Activated T-helper 9 cell treated with anti-CD3 and anti-CD28 coated beads, Interleukin-2, amount 50 U/mL, for 16 hours (primary cell): ENCODE data around the gene CAMK2B.

Experiments used
- DNase-seq: peaks from one replicate; pipeline ENCODE4 v3.0.0-alpha.2; 2020; ENCODE audit warnings: low read depth

CAMK2B gene

DNA sequence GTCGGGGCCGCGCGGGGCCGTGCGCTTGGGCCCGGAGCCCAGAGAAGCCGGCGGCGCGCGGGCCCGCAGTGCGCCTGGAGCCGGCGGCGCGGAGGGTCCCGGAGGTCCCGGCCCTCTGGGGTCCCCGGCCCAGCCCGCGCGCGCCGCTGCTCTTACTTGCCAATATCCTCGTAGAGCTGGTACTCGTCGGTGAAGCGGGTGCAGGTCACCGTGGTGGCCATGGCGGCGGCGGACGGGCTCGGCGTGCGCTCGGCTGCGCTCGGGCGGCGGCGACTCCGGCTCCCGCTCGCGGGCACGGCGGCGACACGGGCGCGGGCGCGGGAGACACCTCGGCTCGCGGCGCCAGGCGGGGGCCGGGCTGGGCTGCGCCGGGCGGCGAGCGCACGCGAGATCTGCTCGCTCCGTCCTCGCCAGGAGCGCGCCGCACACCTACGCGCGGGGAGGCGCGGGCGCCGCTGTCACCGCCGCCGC is at the start of gene CAMK2B:
Gene CAMK2B (minus strand): TSS at position 394 of the 471 bp plus-strand sequence. CDS start 173 bp downstream, at position 221.
- no peak for DNase-seq

DNA sequence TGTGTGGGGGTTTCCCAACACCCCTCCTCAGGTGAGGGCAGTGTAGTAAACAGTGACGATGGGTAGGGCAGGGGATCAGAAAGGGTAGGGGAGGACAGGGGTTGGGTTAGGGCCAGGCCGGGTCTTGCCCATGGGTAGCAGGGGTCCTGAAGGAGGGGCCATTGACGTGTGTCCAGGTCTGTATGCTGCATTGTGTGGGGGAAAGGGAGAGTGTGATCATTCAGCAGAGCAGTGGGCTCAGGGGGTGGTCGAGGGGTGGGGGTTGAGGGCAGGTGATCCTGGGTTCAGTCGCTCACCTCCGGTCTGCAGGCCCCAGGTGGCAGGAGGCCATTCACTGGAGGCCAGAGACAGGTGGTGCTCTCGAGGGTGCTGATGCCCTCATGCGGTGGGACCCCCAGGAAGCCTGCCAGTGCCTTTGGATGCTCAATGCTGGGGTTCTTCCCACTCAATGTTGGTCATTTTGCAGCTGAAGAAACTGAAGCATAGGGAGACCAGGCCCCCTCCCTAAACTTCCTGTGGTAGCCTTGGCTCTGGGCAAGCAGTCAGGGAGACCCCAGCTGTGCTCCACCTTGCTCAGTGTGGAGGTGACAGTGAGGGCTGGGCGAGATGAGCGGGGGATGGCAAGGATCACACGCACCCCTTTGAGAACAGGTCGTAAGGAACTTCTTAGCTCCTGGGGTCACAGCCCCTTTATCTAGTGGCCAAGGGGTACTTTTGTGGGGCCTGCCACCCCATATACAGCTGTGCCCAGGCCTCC is 48.8 kb upstream of the CAMK2B start:
- no peak for DNase-seq

- no peak for DNase-seq
These were observed 48.0 kb upstream of the CAMK2B start for GRCh38 chr7:44373418-44373740.

DNA sequence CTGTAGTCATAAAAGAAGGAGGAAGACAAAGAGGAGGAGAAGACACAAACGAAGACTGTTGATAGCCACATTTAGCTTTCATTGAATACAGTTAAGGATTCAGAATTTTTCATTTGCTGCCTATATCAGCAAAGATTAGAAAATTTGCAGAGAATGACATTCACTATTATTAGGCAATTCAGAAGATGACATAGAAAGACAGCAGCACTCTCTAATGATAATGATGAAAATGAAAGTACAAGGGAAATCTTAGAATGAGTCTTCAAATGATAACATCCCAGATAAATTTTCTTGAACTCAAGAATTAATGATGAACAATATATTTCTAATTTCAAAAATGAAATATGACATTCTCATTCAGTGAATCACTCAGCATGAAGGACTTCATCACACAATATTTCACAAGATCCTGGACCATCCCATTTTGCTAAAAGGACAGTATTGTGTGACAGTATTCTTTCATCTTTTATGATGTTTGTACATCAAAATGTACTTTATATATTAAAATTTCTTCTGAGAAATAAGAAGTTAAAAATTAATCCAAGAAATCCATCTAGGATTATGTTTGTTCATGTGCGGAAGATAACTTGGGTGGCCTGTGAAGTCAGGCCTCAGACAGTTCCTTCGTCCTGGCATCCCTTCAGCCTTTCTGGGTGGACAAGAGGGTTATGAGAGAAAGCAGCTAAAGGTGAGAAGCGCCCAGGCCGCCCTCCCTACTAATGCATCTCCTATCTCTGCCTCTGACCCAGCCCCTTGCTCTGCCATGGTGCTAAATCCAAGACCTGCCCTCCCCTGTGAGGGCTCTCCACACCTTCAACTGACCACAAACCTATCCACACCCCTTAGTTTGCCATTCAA is 47.4 kb upstream of the CAMK2B start:
- DNase-seq: no peak

GRCh38 chr7:44368885-44369284 is 43.5 kb upstream of the CAMK2B start:
- DNase-seq: no peak

GRCh38 chr7:44368455-44368854 is 43.1 kb upstream of the CAMK2B start:
- no peak for DNase-seq

GRCh38 chr7:44367475-44368043 is 42.2 kb upstream of the CAMK2B start:
- no peak for DNase-seq

GRCh38 chr7:44366986-44367385 is 41.6 kb upstream of the CAMK2B start:
- DNase-seq: no peak

GRCh38 chr7:44353668-44354067 is 28.3 kb upstream of the CAMK2B start:
- no peak for DNase-seq

GRCh38 chr7:44348851-44349781 is 23.7 kb upstream of the CAMK2B start:
- no peak for DNase-seq

DNA sequence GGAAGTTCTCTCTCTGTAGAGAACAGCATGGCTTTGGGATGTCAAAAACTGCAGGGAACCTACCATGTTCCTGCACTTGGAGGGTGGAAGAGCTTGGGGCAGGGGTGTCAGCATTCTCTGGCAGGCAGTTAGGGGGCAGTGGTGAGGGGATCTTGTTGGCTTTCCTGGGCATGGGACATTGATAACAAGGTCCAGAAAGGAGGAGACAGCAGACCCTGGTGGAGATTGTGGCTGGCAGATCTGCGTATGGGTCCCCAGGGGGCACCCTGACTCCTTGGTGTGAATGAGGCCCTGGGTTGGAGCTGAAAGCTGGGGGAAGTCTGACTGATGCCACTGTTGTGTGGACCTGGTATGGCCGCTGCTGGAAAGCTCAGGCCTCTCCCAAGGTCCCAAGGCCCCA is 22.9 kb upstream of the CAMK2B start:
- DNase-seq: no peak

DNA sequence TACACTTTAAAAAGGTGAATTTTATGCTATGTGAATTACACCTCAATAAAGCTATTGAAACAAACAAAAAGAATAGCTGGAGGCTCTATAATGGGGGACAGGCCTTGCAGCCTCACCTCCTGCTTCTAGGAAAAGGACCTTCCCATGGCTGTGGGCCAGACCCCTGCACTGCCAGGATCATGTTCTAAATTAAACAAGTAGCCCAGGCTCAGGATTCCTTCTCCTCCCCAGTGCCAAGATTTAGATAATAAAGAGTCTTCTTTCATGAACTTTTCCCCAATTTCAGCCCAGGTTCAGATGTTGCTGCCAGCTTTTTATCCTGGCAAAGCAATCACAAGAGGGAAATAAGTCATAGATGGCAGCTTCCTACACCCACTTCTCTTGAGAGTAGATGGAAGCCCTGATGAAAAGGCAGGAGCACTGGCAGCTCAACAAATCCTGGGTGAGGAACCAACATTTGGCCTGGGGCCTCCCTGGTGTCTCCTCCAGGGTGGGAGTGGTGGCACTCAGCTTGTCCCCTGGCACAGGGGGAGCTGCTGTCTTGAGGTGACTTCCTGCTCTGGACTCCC is 22.2 kb upstream of the CAMK2B start:
- no peak for DNase-seq

- DNase-seq: no peak
These were observed 20.7 kb upstream of the CAMK2B start for GRCh38 chr7:44346063-44346462.

- no peak for DNase-seq
These were observed 16.0 kb upstream of the CAMK2B start for GRCh38 chr7:44341401-44341800.

- DNase-seq: no peak
These were observed 13.2 kb upstream of the CAMK2B start for GRCh38 chr7:44338600-44338999.

- DNase-seq: no peak
These were observed 11.1 kb upstream of the CAMK2B start for GRCh38 chr7:44336491-44336890.

DNA sequence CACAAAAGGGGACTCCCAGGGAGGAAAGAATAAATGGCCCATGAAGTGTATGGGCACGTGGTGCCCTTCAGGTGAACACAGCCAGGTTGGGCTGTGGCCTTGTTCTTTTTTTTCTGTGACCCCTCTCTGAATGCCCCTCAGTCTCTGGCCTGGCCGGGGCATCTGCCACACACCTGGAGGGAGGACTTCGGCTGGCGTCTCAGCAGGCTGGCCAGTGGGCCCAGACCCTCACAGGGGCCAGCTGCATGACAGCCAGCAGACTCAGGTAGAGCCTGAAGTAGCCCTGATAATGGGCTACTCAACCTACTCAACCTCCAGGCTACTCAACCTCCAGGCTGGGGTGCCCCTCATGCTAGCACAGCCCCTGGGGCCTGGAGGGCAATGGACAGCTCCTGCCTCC is 9.8 kb upstream of the CAMK2B start:
- no peak for DNase-seq

GRCh38 chr7:44334734-44335097 is 9.3 kb upstream of the CAMK2B start:
- no peak for DNase-seq

DNA sequence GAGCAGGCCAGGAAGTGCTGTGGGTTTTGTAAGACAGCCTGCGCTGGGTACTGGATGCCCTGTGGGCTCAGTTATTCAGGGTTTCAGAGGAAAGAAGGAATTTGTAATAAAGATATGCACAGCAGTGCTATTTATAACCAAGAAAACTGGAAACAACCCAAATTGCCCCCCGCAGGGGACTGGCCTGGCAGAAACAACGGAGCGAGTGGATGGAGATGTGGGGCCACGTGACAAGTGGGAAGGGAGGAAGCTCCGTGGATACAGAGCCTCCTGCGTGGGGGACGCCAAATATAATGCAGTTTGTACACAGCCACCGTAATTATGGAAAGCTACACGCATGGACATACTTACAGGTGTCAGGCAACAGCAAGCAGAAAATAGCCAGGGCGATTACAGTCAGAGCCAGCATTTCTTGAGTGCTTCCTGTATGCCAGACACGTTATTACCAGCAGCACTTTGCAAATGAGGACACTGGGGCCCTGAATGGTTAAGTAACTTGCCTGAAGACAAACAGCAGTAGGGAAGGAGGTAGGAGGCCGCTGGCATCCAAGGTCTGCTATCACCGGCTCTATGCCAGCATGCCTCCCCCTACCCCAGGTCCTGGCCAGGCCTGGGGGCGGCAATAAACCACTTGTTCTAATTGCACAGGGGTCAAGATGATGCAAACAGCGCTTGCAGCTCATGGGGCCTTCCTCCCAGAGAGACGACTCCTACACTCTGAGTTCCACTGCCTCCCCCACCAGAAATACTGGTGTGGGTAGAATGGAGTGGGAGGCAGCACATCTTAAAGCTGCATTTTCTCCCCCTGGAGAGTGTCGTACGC is 8.7 kb upstream of the CAMK2B start:
- DNase-seq: no peak

GRCh38 chr7:44331682-44332081 is 6.3 kb upstream of the CAMK2B start:
- DNase-seq: no peak

DNA sequence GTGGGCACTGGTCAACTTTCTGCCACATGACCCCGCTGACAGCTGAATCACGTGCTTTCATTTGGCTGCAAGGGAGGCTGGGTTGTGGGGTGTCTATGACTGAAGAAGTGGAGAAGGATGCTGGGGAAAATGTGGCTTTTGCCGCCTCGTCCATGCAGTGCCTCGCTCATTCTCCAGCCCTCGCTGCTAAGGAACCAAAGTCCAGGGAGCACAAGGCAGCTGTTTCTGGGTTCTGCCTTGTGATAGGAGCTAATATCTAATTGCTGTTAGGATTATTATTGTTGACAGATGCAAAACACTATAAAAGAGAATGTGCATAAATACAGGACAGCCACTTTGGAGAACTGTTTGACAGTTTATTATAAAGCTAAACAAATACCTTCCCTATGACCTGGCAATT is 4.9 kb upstream of the CAMK2B start:
- DNase-seq: no peak
